Neural cell (in vitro differentiated cells): Measurements from ENCODE around the gene SOX9.

Experiments used
- EP300 ChIP-seq: fragments of 450-650 bp; conservative IDR thresholded peaks from 2 replicates; pipeline ENCODE4 v1.6.1; 2014; ENCODE audit warnings: antibody characterized with exemption, mild to moderate bottlenecking, moderate library complexity; ENCODE audit not compliant: poor library complexity, severe bottlenecking
- EZH2 ChIP-seq: fragments of 200-600, 300-800 bp; shearing (Covaris generic), sonication (generic); IDR thresholded peaks from 2 replicates; pipeline ENCODE4 v1.6.1; 2014; ENCODE audit warnings: antibody characterized with exemption, low read length, borderline replicate concordance, mild to moderate bottlenecking; ENCODE audit not compliant: insufficient read depth, poor library complexity, severe bottlenecking
- POLR2AphosphoS5 ChIP-seq: IDR thresholded peaks from 2 replicates; pipeline ENCODE4 v1.6.1; 2012
- RAD21 ChIP-seq: fragments of 450-650 bp; conservative IDR thresholded peaks from 2 replicates; pipeline ENCODE4 v1.6.1; 2014; ENCODE audit warnings: antibody characterized with exemption, mild to moderate bottlenecking, moderate library complexity
- SMC3 ChIP-seq: fragments of 450-650 bp; conservative IDR thresholded peaks from 2 replicates; pipeline ENCODE4 v1.6.1; 2014; ENCODE audit warnings: antibody characterized with exemption, mild to moderate bottlenecking, moderate library complexity; ENCODE audit not compliant: poor library complexity
- TAF1 ChIP-seq: IDR thresholded peaks from 2 replicates; pipeline ENCODE4 v1.6.1; 2012; ENCODE audit warnings: low read depth
- TF ChIP-seq, protein P1 (sequence below): fragments of 450-650 bp; IDR thresholded peaks from 2 replicates; pipeline ENCODE4 v1.5.1; 2014; ENCODE audit warnings: antibody characterized with exemption, mild to moderate bottlenecking, moderate library complexity; ENCODE audit not compliant: poor library complexity, severe bottlenecking

DNA sequence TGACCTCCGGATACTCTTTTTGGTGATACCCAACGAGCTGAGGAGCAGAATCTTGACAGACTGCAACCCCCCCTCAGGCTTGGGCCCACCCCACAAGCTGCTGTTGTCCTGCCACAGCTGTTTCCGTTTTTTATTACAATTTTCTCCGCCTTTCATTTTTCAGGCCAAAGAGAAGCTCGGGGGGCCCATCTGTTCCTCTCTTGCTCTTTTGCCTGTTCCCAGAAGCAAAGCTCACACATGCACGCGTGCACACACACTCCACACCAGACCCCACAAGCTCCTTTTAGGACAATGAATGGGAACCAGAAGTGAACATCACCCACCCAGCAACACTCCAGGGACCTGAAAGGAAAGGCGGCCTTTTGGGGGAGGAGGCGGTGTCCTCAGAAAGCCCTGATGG is 16.3 kb downstream of the SOX9 start:
- TF ChIP-seq, protein P1, sequence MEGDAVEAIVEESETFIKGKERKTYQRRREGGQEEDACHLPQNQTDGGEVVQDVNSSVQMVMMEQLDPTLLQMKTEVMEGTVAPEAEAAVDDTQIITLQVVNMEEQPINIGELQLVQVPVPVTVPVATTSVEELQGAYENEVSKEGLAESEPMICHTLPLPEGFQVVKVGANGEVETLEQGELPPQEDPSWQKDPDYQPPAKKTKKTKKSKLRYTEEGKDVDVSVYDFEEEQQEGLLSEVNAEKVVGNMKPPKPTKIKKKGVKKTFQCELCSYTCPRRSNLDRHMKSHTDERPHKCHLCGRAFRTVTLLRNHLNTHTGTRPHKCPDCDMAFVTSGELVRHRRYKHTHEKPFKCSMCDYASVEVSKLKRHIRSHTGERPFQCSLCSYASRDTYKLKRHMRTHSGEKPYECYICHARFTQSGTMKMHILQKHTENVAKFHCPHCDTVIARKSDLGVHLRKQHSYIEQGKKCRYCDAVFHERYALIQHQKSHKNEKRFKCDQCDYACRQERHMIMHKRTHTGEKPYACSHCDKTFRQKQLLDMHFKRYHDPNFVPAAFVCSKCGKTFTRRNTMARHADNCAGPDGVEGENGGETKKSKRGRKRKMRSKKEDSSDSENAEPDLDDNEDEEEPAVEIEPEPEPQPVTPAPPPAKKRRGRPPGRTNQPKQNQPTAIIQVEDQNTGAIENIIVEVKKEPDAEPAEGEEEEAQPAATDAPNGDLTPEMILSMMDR: no peak
- no peak for TF ChIP-seq POLR2AphosphoS5
- no peak for TF ChIP-seq SMC3
- TF ChIP-seq TAF1: no peak
- TF ChIP-seq EZH2: no peak
- TF ChIP-seq EP300: no peak
- TF ChIP-seq RAD21: no peak
